Activated CD4-positive, alpha-beta T cell treated with anti-CD3 and anti-CD28 coated beads, Interleukin-2, amount 50 U/mL, for 24 hours (primary cell): ENCODE data around the gene CBR3.
"Not testable (repeated sequence)": the region's sequence is repeated elsewhere in the genome, so short reads cannot be mapped to it uniquely, and the experiment has no call there.

Source experiments
- DNase-seq, 2 donors: peaks; one replicate each; pipeline ENCODE4 v3.0.0-alpha.2; 2020; ENCODE audit warnings: low read depth in 1 of 2, low spot score in 1 of 2

The CBR3 gene

DNA sequence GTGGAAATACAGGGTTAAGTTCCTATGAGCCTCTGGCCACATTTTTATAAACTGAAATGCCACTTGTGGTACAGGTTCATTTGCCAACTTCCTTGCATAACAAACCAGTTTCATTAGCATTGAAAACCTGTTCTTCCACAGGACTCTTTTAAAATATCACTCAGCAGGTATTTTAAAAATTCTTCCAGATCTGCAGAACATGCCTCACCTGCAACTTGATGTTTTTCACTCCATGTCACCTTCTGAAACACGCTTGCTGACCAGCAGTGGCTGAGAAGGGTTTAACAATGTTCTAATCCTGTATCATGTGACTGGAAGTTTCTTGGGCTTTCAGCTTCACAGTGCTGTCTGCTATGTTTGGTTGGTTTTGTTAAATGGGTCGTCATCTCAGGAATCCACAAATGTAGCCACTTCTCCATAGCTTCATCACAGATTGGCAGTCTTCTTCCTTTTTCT, 17.6 kb upstream of the CBR3 start:
- no peak for DNase-seq

DNA sequence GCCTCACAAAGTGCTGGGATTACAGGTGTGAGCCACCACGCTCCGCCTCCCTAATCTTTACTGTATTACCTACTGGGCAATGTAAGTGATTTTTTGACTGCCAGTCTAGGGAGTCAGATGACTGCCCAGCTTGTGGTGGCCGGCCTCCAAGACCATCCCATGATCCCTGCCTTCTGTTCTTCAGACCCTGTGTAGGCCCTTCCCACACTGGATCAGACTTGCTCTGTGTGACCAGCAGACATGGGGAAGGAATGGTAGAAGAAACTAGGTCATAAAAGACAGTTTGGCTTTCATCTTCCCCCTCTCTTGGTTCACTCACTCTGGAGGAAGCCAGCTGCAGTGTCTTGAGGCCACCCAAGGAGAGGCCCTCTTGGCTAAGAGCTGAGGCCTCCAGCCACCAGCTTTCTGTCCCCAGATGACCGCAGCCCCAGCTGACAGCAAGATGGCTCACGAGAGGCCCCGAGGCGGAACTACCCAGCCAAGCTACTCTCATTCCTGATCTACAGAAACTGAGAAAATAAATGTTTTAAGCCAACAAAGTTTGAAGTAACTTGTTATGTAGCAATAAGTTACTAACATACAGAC, 14.5 kb upstream of the CBR3 start:
- DNase-seq, result no peak

DNA sequence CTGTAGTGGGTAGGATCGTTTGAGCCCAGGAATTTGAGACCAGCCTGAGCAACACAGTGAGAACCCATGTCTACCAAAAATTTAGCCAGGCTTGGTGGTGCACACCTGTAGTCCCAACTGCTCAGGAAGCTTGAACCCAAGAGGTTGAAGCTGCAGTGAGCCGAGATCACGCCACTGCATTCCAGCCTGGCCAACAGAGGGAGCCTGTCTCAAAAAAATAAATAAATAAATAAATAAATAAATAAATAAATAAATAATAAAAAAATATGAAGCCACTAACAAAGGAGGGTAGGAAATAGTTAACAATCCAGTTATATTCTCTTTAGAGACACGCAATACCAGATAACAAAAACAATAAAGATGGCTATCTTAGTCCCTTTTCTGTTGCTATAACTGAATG, 11.9 kb upstream of the CBR3 start:
- DNase-seq, result no peak

DNA sequence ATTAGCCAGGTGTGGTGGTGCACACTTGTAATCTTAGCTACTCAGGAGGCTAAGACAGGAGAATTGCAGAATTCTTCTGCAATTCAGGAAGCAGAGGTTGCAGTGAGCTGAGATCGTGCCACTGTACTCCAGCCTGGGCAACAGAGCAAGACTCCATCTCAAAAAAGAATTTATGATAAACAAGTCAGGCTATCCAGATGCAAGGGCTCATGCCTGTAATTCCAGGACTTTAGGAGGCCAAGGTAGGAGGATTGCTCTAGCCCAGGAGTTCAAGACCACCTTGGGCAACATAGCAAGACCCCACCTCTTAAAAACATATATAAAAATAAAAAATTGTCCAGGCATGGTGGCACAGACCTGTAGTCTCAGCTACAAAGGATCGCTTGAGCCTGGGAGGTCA, 10.5 kb upstream of the CBR3 start:
- no peak for DNase-seq

DNA sequence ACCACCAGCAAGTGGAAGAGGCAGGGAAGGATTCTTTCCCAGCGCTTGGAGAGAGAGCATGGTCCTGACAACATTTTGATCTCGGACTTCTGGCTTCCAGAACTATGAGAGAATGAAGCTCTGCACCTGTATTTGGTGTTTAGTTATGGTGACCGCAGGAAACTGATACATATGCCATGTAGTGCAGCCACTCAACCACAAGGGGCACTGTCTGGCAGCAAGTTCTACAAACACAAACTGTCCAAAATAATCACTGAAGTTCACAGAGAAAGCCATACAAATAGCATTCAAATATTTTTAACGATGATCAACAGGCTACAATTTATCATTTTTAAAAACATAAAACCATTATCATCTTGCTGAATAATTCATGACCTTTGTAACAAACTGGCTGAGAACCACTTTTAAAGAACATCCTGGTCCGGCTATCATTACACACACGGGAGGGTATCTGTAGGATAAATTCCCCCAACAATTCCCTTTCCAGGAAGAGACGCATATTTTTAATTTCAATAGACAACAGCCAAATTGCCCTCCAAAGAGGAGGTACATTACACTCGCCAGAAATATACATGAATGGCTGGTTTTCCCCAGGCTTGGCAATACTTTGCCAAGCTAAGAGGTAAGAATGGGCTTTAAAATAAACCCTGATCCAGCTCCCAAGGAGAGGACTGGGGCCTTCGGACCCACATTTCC, 9.2 kb upstream of the CBR3 start:
- DNase-seq, result peak in 1 of 2 donors; percentile 43

GRCh38 chr21:36126208-36126565, 8.7 kb upstream of the CBR3 start:
- DNase-seq, result no peak

- no peak for DNase-seq
Observed at GRCh38 chr21:36126621-36127110, 8.2 kb upstream of the CBR3 start.

- DNase-seq, result no peak
Observed at GRCh38 chr21:36127250-36127904, 7.5 kb upstream of the CBR3 start.

DNA sequence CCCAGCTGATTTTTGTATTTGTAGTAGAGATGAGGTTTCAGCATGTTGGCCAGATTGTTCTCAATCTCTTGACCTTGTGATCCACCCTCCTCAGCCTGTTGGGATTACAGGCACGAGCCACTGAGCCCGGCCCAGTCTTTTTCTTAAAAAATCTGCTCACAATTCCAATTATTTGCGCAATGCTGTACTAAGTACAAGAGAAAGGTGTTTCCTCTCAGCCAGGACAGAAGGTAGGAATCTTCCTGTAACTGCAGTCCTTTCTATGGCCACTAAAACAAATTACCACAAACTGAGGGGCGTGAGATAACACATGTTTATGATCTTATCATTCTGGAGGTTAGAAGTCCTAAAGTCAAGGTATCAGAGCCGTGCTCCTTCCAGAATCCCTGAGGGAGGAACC, 6.9 kb upstream of the CBR3 start:
- DNase-seq, result no peak

GRCh38 chr21:36129219-36129618, 5.7 kb upstream of the CBR3 start:
- DNase-seq, result no peak

- not testable (repeated sequence) for DNase-seq
Observed at GRCh38 chr21:36130414-36130762, 4.5 kb upstream of the CBR3 start.

DNA sequence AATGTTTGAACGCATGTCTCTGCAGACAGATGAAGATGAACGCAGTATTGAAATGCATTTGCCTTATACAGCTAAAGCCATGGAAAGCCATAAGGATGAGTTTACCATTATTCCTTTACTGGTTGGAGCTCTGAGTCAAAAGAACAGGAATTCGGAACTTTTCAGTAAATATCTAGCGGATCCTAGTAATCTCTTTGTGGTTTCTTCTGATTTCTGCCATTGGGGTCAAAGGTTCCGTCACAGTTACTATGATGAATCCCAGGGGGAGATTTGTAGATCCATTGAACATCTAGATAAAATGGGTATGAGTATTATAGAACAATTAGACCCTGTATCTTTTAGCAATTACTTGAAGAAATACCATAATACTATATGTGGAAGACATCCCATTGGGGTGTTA, 4.0 kb upstream of the CBR3 start:
- not testable (repeated sequence) for DNase-seq

- no peak for DNase-seq
Observed at GRCh38 chr21:36132696-36133095, 2.2 kb upstream of the CBR3 start.

GRCh38 chr21:36135391-36136102, 668 bp downstream of the CBR3 start:
- peak; percentile 19 to 25 for DNase-seq

GRCh38 chr21:36139791-36140190, 4.9 kb downstream of the CBR3 start:
- DNase-seq, result not testable (repeated sequence)

- DNase-seq, result peak; percentile 54 to 91
Observed at GRCh38 chr21:36141513-36141925, 6.6 kb downstream of the CBR3 start.

DNA sequence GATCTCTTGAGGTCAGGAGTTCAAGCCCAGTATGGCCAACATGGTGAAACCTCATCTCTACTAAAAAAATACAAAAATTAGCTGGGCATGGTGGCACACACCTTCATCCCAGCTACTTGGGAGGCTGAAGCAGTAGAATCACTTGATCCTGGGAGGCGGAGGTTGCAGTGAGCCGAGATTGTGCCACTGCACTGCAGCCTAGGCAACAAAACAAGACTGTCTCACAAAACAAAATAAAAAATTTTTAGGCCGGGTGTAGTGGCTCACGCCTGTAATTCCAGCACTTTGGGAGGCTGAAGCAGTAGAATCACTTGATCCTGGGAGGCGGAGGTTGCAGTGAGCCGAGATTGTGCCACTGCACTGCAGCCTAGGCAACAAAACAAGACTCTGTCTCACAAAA, 9.4 kb downstream of the CBR3 start:
- DNase-seq, result not testable (repeated sequence)

GRCh38 chr21:36145259-36145658, 10.4 kb downstream of the CBR3 start:
- no peak for DNase-seq

DNA sequence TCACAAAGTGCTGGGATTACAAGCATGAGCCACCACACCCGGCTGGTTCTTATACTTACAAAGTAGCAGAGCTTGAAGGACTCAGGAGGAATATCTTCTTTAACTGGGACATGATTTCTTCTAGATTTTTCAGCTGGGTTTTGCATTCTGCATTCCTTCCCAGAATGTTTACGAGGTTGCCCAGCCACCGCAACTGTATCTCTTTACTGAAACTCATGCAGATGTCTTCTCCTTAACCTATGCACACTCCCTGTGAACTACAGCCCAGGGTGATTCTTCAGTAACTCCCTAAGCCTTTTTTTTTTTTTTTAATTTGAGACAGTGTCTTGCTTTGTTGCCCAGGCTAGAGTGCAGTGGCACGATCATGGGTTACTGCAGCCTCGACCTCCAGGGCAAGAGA, 13.0 kb downstream of the CBR3 start:
- no peak for DNase-seq

DNA sequence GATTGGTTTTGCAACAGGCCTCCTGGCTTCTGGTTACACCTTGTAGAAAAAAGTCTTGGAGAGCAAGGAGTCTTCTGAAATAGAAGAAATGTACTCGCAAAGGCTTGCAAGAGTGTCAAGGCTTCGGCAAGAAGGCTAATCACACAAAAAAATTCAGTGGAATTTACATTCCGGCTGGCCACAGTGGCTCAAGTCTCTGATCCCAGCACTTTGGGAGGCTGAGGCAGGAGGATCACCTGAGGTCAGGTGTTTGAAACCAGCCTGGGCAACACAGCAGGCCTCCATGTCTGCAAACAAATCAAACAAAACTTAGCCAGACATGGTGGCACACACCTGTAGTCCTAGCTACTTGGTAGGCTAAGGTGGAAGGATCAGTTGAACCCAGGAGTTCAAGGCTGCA, 14.0 kb downstream of the CBR3 start:
- DNase-seq, result no peak

DNA sequence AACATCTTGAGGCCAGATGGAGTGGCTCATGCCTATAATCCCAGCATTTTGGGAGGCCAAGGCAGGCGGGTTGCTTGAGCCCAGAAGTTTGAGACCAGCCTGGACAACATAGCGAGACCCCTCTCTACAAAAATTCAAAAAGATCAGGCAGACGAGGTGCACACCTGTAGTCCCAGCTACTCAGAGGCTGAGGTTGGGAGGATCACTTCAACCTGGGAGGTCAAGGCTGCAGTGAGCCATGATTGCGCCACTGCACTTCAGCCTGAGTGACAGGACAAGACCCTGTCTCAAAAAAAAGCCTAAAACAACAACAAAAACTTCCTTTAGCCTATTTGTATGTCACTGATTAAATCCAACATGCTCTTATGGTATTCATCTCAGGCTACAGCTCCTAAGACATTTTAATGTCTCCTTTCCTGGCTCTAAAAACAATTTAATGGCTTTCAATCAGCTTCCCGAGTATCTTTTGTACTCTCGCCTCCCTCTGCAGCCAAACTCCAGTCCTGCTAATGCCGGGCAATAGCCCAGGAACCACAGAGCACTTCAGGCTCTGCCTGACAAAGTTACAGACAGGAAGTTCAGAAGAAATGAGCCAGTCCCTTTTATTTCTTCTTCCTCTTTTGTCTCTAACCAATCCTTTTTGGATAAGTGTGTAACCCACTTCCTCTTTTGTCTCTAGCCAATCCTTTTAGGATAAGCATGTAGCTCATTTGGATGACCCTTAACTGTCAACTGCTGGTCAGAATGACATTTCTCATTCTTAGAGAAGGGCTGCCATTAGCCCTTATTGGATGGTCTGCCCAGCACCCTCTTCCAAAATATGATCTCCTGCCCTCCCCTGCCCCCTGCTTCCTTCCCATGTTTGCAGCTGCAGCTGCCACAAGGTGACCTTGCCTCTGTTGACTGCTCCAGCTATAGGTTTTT, 15.2 kb downstream of the CBR3 start:
- no peak for DNase-seq
